HG03060 (cell line): ENCODE data around the gene LPIN3.

ENCODE experiments used
- ATAC-seq: cut with Tn5 transposase; IDR thresholded peaks from one replicate; pipeline ENCODE4 v1.9.1; 2021; ENCODE audit warnings: low read depth, moderate number of reproducible peaks; ENCODE audit not compliant: unreplicated experiment

LPIN3 gene

GRCh38 chr20:41386502-41387427, 46.1 kb downstream of the LPIN3 start:
- no peak for ATAC-seq

DNA sequence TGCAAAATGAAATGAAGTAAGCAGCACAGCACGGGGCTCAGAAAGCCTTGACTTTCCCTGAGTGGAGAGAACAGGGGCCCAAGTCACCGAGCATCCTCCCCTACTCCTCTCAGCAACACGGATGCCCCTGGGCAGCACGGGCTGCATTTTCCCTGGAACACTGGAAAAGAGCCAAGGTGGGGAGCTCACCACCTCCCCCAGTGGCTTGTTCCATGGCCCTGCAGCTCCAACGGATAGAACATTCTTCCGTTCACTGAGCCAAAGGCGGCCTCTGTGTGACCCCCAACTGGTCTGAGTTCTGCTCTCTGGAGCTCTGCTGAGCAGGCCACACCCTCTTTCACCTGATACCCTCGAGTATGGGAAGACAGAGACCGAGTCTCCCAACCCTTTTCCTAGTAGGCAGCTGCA, 46.8 kb downstream of the LPIN3 start:
- no peak for ATAC-seq

GRCh38 chr20:41390889-41391288, 50.3 kb downstream of the LPIN3 start:
- no peak for ATAC-seq

DNA sequence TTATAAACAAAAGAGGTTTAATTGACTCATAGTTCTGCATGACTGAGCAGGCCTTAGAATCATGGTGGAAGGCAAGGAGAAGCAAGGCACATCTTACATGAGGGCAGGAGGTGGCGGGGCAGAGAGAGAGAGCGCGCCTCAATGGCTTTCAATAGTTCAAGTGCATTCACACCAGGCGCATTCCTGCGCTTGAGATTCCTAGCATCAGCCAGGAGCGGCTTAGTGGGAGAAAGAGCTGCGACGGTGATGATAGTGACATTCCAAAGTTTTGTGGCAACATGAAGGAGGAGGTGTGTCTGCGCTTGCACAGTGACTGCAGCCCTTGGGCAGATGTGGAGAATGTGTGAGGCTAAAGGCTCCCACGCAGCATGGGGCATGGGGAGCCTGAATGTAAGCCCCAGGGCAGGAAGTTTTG, 51.0 kb downstream of the LPIN3 start:
- ATAC-seq = no peak

- no peak for ATAC-seq
Observed at GRCh38 chr20:41392295-41392694, 51.7 kb downstream of the LPIN3 start.

GRCh38 chr20:41392871-41393704, 52.5 kb downstream of the LPIN3 start:
- ATAC-seq = no peak

- ATAC-seq = no peak
Observed at GRCh38 chr20:41393705-41394066, 53.1 kb downstream of the LPIN3 start.

GRCh38 chr20:41394081-41394480, 53.5 kb downstream of the LPIN3 start:
- ATAC-seq = no peak

DNA sequence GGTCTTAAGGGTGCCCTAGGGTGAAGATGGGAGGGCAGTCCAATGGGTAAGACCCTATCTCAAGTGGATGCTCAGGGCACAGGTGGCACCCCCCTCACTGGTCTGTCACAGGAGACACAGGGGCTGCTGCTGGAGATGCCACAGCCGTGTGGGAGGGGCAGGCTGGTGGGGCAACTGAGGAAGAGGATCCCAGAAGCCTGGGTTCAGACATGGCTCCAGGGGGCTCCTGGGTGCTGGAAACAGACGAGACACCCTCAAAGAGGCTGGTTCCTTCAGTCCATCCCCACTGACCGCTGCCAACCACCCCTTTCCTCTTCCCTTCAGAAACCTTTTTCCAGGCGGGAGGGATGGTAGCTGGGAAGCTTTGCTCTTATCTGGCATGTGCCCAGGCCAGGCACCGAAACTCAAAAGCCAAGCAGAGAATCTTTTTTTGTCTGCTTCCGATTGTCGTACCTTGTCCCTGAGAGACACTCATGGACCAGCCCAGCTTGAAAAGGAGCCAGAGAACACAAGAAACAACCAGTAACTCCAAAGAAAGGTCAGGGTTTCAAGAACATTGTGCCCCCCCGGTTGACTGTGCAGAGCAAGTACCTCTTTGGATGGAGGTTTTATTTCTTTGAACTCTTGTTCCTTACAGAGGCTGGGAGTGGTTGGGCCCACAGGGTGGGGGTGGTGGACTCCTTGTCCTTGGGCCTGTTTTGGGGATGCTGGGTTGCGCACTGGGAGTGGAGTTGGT, 54.5 kb downstream of the LPIN3 start:
- ATAC-seq = no peak

DNA sequence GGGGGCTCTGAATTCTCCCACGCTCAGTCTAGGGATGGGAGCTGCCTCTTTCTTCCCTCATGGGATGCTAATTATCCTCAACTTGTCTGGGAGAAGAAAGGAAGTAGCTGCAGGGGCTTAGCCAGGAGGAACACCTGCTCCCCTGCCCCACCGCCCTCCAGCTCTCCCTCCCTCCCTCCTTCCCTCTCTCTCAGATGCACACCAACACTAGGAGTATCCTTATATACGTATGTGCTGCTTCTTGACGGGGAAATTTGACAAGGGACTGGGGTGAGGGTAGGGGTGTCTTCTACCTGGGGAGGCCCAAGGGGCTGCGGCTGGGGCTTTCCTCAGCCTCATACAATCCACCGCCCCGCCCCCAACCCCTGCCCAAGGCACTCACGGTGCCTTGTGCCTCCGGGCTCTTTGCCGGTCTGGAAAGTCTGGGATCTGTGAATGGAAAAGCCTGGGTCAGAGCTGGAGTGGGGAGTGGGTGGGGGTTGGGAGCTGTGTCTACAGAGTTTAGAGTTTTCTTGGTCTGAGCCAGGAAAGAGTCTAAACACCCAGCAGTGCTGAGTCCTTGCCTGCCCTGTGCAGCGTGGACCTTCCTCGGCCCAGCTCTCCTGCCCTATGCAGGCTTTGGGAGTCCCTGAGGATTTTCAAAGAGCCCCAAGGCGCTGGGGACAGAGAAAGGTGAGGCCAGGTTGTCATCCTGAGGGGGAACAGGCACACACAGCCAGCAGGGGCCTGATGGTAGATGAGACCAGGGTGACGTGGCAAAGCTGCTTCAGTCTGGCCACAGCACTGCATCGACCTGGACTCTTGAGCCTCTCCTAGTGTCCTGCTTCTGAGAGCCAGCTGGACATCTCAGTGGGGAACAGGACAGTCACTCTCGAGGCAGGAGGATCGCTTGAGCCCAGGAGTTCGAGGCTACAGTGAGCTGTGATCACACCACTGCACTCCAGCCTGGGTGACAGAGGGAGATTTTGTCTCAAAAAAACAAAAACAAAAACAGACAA, 55.3 kb downstream of the LPIN3 start:
- no peak for ATAC-seq

DNA sequence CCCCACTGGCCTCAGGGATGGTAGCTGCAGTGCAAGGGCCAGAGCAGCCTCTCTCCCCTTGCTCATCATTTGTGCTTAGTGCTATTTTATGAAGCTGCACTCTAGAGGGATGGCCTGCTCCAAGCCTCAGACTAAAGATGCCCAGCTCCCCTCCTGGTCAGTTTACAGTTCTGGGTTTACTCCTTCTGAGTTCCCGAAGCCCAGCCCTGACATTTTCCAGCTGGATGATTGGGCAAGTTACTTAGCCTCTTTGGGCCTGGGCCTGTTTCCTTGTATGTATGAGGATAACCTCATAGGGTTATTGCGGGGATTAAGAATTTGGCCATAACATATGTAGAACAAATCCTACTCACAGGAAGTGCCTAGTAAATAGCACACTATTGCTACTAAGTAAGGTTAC, 57.8 kb downstream of the LPIN3 start:
- no peak for ATAC-seq

DNA sequence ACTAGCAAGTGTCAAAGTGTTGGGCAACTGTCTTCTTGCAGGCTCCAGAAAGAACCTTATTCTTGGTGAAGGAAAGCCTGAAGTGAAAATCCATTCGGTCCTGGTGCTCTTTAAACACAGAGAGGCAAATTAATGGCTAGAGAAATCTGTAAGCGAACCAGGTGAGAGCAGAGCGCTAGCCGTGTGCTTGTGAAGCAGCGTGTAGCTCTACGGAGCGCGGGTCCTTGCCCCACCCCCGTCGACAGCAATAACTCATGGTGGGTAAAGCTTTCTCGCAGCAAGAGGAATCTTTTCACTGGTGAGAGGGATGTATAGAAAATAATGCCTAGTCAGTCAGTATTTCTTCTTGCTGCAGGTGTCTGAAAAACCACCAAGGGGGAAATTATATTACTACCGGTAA, 63.0 kb downstream of the LPIN3 start:
- no peak for ATAC-seq

DNA sequence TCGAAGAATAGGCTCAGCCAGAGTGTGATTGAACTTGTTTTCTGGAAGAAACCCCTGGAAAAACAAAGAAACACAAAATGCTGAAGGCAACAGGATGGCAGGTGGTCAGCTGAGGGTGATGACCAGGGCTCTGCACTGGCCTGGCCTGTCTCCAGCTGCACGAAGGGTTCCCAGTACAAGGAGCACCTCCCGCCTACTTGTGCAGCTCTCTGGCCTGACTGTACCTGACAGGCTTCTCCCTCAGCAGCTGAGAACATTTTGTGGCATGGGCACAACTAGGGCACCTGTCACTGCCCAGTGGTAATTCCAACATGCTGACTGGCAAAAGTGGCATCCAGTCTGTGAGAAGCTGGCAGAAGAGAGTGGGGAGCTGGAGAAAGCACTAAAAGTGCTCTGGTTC, 64.8 kb downstream of the LPIN3 start:
- no peak for ATAC-seq

DNA sequence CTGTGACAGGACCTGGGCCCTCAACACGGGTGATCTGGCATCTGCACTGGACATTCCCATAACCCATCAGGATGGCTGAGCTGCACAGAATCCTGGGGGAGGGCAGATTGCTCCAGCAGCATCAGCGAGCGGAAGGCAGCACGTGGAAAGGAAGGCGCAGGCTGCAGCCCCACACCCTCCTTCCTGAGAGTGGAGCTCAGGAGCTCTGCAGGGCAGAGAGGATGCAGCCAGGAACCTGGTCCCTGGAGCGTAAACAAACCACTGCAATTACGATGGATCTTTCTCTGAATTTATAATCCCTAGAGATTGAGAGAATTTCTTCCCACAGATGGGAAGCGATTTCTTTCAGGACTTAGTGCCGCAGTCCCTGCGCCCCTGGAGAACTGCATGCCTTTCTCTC, 65.7 kb downstream of the LPIN3 start:
- ATAC-seq = no peak

DNA sequence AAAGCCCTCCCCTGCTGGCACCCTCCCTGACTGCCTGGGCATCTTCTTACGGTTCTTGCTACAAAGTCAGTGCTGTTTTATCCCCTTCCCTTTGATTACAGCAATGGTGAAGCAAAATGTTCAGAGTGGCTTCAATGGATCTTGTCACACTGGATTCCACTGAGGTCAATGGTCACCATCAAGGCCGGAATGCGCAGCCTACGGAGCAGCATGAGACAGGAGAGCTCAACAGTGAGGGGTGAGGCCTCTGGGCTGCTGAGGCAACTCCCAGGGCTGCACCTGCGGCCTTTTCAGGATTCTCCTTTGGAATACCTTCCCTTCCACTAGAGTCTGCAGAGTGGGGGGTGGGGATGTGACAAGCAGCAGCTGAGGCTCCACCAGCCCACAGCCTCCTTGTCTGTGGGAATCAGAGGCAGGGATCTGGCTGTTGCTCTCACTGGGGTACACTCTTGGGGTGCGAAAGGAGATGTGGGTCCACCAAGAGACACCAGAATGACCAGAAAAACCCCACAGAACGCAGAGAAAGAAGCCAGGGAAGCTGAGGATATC, 66.3 kb downstream of the LPIN3 start:
- no peak for ATAC-seq

GRCh38 chr20:41407607-41408006, 67.0 kb downstream of the LPIN3 start:
- ATAC-seq = no peak

- ATAC-seq = peak; percentile 57
Observed at GRCh38 chr20:41408156-41408794, 67.7 kb downstream of the LPIN3 start.

DNA sequence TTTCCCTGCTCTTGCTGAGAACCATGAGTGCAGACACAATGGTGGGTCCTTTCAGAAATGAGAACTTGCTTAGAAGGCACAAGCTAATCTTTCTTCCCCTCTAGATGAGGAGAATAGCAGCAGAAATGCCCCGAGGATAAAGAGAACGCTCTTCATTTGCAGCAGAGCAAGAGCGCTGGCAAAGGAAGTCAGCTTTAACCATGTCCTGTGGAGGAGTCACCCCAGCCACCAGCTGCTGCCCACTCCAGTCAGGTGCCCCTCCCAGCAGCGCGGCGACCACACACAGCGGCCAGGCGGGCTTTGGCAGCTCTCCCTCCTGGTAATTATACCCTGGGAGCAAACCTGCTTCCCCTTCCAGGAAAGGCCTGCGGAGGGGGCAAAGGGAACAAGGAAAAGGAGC, 68.4 kb downstream of the LPIN3 start:
- no peak for ATAC-seq
